Muscle layer of duodenum (tissue), 2 donors: ENCODE data around the gene TIAM1.

Experiments
- H3K27ac ChIP-seq: one replicate; pipeline ENCODE4 v1.7.0; 2013; ENCODE audit warnings: mild to moderate bottlenecking, low read length
- H3K27me3 ChIP-seq: one replicate; pipeline ENCODE4 v1.7.0; 2013; ENCODE audit warnings: low read depth, mild to moderate bottlenecking, control low read depth, low read length
- H3K36me3 ChIP-seq, 2 donors: one replicate each; pipeline ENCODE4 v1.7.0; 2013; ENCODE audit warnings: low read length in 2 of 2, control low read depth in 1 of 2, mild to moderate bottlenecking in 1 of 2; ENCODE audit not compliant: insufficient read depth in 2 of 2, control insufficient read depth in 1 of 2
- H3K4me1 ChIP-seq, 2 donors: one replicate each; pipeline ENCODE4 v1.7.0; 2013; ENCODE audit warnings: low read length in 2 of 2, mild to moderate bottlenecking in 2 of 2, control low read depth in 1 of 2, moderate library complexity in 1 of 2; ENCODE audit not compliant: insufficient read depth in 2 of 2, control insufficient read depth in 1 of 2
- H3K4me3 ChIP-seq, 2 donors: one replicate each; pipeline ENCODE4 v1.7.0; 2013; ENCODE audit warnings: low read length in 2 of 2, low read depth in 1 of 2, mild to moderate bottlenecking in 1 of 2
- H3K9me3 ChIP-seq, 2 donors: one replicate each; pipeline ENCODE4 v1.7.0; 2013; ENCODE audit warnings: low read length in 2 of 2, control low read depth in 1 of 2, mild to moderate bottlenecking in 1 of 2; ENCODE audit not compliant: control insufficient read depth in 1 of 2
- donor health status: healthy.

TIAM1 gene

GRCh38 chr21:31329456-31330143 is 14.5 kb downstream of the TIAM1 start:
- no peaks in the 10 kb centered on the region for H3K4me1 ChIP-seq
- H3K27ac ChIP-seq, result no peak overlapping the region
- no peak overlapping the region for H3K4me3 ChIP-seq
- no peaks in the 10 kb centered on the region for H3K36me3 ChIP-seq
- H3K27me3 ChIP-seq, result no peaks in the 10 kb centered on the region
- peaks cover 0 to 7% of the 10 kb centered on the region in 2 donors for H3K9me3 ChIP-seq

- H3K4me3 ChIP-seq, result no peak overlapping the region
- peaks cover 0 to 7% of the 10 kb centered on the region in 2 donors for H3K9me3 ChIP-seq
- H3K36me3 ChIP-seq, result no peaks in the 10 kb centered on the region
- H3K4me1 ChIP-seq, result no peaks in the 10 kb centered on the region
- no peaks in the 10 kb centered on the region for H3K27me3 ChIP-seq
- H3K27ac ChIP-seq, result no peak overlapping the region
These were observed 17.4 kb downstream of the TIAM1 start for GRCh38 chr21:31326522-31327242.

- Histone ChIP-seq H3K27ac (no peak overlapping the region), H3K4me1 (no peaks in the 10 kb centered on the region), H3K36me3 (no peaks in the 10 kb centered on the region), H3K9me3 (no peaks in the 10 kb centered on the region), H3K4me3 (no peak overlapping the region), H3K27me3 (no peaks in the 10 kb centered on the region)
These were observed 25.1 kb downstream of the TIAM1 start for GRCh38 chr21:31318971-31319370.

GRCh38 chr21:31317688-31318087 is 26.4 kb downstream of the TIAM1 start:
- no peaks in the 10 kb centered on the region for H3K36me3 ChIP-seq
- H3K27me3 ChIP-seq, result no peaks in the 10 kb centered on the region
- H3K4me3 ChIP-seq, result no peak overlapping the region
- no peak overlapping the region for H3K27ac ChIP-seq
- no peaks in the 10 kb centered on the region for H3K9me3 ChIP-seq
- no peaks in the 10 kb centered on the region for H3K4me1 ChIP-seq

GRCh38 chr21:31316488-31317169 is 27.4 kb downstream of the TIAM1 start:
- Histone ChIP-seq H3K27ac (no peak overlapping the region), H3K27me3 (no peaks in the 10 kb centered on the region), H3K9me3 (no peaks in the 10 kb centered on the region), H3K36me3 (no peaks in the 10 kb centered on the region), H3K4me1 (no peaks in the 10 kb centered on the region), H3K4me3 (no peak overlapping the region)

GRCh38 chr21:31316072-31316471 is 28.0 kb downstream of the TIAM1 start:
- Histone ChIP-seq H3K27ac (no peak overlapping the region), H3K27me3 (no peaks in the 10 kb centered on the region), H3K36me3 (no peaks in the 10 kb centered on the region), H3K9me3 (no peaks in the 10 kb centered on the region), H3K4me3 (no peak overlapping the region), H3K4me1 (no peaks in the 10 kb centered on the region)

GRCh38 chr21:31310750-31311149 is 33.3 kb downstream of the TIAM1 start:
- Histone ChIP-seq H3K27me3 (no peaks in the 10 kb centered on the region), H3K27ac (no peak overlapping the region), H3K4me3 (no peak overlapping the region), H3K36me3 (no peaks in the 10 kb centered on the region), H3K4me1 (no peaks in the 10 kb centered on the region), H3K9me3 (no peaks in the 10 kb centered on the region)

GRCh38 chr21:31308584-31308983 is 35.5 kb downstream of the TIAM1 start:
- H3K9me3 ChIP-seq, result no peaks in the 10 kb centered on the region
- no peaks in the 10 kb centered on the region for H3K36me3 ChIP-seq
- no peaks in the 10 kb centered on the region for H3K27me3 ChIP-seq
- H3K4me3 ChIP-seq, result no peak overlapping the region
- no peak overlapping the region for H3K27ac ChIP-seq
- H3K4me1 ChIP-seq, result no peaks in the 10 kb centered on the region

GRCh38 chr21:31305888-31306287 is 38.2 kb downstream of the TIAM1 start:
- no peaks in the 10 kb centered on the region for H3K4me1 ChIP-seq
- no peak overlapping the region for H3K27ac ChIP-seq
- H3K9me3 ChIP-seq, result no peaks in the 10 kb centered on the region
- H3K27me3 ChIP-seq, result no peaks in the 10 kb centered on the region
- H3K4me3 ChIP-seq, result no peak overlapping the region
- H3K36me3 ChIP-seq, result no peaks in the 10 kb centered on the region

- H3K27me3 ChIP-seq, result no peaks in the 10 kb centered on the region
- no peaks in the 10 kb centered on the region for H3K9me3 ChIP-seq
- H3K4me3 ChIP-seq, result no peak overlapping the region
- H3K27ac ChIP-seq, result no peak overlapping the region
- H3K36me3 ChIP-seq, result no peaks in the 10 kb centered on the region
- no peaks in the 10 kb centered on the region for H3K4me1 ChIP-seq
These were observed 44.5 kb downstream of the TIAM1 start for GRCh38 chr21:31299291-31300147.
